RPMI8226 (cell line): ENCODE data around the gene CXXC5.
"Not testable (repeated sequence)": the region's sequence is repeated elsewhere in the genome, so short reads cannot be mapped to it uniquely, and the experiment has no call there.

Source experiments
- DNase-seq: peaks from one replicate; pipeline ENCODE4 v3.0.0-alpha.2; 2015

Gene CXXC5

DNA sequence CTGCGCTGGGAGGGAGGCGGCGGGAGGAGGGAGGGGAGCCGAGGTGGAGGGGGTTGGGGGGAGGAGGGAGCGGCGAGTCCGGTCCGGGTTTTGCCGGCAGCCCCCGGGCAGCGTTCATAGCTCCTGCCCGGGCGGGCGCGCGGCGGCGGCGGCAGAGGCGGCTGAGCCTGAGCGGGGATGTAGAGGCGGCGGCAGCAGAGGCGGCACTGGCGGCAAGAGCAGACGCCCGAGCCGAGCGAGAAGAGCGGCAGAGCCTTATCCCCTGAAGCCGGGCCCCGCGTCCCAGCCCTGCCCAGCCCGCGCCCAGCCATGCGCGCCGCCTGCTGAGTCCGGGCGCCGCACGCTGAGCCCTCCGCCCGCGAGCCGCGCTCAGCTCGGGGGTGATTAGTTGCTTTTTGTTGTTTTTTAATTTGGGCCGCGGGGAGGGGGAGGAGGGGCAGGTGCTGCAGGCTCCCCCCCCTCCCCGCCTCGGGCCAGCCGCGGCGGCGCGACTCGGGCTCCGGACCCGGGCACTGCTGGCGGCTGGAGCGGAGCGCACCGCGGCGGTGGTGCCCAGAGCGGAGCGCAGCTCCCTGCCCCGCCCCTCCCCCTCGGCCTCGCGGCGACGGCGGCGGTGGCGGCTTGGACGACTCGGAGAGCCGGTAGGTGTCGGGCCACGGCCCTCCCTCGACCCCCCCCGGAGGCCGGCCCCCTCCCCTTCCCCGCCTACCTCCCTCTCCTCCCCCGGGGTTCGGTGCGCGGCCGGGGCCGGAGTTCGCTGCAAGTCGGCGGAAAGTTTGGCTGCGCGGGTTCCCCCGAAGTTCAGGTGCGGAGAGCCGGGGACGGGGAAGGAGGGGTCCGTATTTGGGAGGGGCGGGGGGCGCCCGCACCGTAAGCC is at the start of gene CXXC5:
Gene CXXC5 (plus strand): TSS at position 145 of the 877 bp plus-strand sequence. CDS start 32,175 bp downstream, outside the sequence.
- peak; percentile 90 for DNase-seq

DNA sequence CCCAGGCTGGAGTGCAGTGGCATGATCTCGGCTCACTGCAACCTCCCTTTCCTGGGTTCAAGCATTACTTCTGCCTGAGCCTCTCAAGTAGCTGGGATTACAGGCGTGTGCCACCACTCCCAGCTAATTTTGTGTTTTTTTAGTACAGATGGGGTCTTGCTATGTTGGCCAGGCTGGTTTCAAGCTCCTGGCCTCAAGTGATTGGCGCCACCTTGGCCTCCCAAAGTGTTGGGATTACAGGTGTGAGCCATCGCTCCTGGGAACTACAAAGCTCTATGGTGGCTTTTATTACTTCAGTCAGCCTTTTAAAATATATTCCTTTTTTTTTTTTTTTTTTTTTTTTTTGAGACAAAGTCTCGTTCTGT is 49.6 kb upstream of the CXXC5 start:
- not testable (repeated sequence) for DNase-seq

DNA sequence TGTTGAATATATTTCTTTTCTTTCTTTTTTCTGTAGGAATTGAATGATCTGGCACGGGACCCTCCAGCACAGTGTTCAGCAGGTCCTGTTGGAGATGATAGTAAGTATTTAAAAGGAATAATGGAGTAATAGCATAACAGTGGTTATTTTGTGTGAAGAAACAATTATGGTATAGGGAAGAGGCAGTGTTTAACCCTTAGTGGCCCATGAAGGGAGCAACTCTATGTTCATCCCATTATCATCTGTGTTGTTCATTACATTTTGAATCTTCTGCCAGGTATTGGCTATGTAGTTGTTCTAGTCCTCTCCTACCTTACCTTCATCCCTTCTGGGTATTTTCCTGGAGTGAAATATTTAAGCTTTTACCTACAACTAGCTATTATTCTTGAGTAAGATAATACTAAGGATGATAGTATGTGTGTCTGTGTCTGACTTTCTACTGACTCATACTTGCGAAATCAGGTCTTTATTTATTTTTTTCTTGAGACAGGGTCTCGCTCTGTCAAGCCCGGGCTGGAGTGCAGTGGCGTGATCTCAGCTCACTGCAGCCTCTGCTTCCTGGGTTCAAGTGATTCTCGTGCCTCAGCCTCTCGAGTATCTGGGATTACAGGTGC is 47.7 kb upstream of the CXXC5 start:
- DNase-seq: no peak

DNA sequence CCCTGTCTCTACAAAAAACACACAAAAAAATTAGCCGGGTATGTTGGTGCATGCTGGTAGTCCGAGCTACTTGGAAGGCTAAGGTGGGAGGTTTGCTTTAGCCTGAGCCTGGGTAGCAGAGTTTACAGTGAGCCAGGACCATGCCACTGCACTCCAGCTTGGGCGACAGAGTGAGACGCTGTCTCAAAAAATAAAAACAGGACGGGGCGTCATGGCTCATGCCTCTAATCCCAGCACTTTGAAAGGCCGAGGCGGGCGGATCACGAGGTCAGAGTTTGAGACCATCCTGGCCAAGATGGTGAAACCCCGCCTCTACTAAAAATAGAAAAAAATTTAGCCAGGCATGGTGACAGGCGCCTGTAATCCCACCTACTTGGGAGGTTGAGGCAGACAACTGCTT is 46.7 kb upstream of the CXXC5 start:
- DNase-seq: no peak

DNA sequence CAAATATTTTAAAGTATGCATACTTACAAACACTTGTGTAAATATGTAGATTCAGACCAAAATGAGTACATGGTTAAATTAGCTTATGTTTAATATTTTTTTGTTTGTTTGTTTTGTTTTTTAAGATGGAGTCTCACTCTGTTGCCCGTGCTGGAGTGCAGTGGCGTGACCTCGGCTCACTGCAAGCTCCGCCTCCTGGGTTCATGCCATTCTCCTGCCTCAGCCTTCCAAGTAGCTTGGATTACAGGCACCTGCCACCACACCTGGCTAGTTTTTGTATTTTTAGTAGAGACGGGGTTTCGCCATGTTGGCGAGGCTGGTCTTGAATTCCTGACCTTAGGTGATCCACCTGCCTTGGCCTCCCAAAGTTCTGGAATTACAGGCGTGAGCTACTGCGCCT is 46.2 kb upstream of the CXXC5 start:
- not testable (repeated sequence) for DNase-seq

DNA sequence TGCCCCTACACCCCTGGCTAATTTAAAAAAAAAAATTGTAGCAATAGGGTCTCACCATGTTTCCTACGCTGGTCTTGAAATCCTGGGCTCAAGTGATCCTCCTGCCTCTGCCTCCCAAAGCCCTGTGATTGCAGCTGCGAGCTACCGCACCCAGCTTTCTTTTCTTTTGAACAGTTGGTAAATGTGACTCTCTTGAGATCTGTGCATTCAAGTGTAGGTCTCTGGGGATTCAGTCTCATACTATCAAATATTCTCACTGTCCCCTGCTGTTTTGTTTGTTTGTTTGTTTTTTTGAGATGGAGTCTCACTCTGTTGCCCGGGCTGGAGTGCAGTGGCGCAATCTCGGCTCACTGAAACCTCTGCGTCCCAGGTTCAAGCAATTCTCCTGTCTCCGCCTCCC is 42.3 kb upstream of the CXXC5 start:
- no peak for DNase-seq

DNA sequence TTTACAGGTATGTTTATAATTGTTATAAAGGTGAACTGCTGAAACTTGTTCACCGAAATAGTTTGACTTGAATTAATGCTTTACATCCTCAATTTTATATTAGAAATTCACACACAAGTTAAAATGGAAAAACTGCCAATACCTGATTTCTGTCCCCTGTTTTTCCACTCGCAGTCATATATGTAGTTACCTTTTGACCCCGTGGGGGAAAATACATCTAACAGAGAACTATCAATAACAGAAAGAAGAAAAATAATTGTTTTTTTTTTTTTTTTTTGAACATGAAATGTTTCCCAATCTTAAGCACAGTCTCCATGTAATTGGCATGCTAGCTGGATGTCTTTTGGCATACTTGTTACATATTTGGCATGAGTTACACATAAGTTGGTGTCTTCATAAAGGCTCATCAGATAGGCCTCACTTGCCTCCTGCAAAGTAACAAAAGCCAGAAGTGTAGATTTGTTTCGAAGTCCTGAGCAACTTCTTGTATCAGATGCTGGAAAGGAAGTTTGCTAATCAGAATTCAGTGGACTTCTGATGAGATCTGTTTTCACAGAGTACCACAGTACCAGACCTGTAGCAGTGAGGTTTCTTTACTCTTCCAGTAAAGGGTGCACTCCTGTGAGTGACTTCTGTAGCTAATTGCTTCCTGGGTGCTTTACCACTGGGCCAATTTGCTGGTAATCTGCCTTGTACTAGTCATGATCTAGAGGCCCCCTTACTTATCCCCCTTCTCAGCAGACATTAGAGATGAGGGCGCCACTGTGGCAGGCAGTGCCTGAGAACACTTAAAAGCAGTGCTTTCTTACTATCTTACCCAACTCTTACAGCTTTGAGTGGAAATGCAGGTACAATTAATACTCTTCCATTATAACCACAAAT is 36.2 kb upstream of the CXXC5 start:
- DNase-seq: no peak

DNA sequence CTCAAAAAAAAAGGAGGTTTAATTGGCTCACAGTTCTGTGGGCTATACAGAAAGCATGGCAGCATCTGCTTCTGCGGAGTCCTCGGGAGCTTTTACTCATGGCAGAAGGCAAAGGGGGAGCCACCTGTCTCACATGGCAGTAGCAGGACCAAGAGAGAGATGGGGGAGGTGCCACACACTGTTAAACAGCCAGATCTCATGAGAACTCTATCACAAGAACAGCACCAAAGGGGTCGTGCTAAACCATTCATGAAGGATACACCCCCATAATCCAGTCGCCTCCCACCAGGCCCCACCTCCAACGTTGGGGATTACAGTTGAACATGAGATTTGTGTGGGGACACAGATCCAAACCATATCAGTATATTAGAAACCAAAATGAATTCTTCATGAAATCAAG is 28.3 kb upstream of the CXXC5 start:
- DNase-seq: no peak

DNA sequence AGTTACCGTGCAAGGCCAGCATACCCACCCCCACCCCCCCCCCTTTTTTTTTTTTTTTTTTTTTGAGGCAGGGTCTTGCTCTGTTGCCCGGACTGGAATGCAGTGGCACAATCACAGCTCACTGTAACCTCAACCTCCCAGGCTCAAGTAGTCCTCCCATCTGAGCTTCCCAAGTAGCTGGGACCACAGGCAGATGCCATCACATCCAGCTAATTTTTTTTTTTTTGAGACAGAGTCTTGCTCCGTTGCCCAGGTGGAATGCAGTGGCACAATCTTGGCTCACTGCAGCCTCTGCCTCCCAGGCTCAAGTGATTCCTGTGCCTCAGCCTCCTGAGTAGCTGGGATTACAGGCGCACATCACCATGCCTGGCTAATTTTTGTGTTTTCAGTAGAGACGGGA is 22.8 kb upstream of the CXXC5 start:
- DNase-seq: not testable (repeated sequence)

DNA sequence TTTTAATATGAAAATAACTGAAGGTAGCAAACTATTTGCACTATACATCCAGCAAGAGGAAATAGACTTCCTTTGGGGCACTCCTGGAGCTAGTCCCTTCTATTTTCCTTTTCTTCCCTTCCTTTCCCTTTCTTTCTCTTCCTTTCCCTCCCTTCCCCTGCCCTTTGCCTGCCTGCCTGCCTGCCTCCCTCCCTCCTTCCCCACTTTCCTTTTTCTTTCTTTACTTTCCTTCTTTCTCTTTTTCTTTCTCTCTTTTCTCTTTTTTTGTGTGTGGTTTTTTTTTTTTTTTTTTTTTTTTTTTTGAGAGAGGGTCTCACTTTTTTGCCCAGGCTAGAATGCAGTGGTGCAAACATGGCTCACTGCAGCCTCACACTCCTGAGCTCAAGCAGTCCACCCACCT is 17.3 kb upstream of the CXXC5 start:
- no peak for DNase-seq

DNA sequence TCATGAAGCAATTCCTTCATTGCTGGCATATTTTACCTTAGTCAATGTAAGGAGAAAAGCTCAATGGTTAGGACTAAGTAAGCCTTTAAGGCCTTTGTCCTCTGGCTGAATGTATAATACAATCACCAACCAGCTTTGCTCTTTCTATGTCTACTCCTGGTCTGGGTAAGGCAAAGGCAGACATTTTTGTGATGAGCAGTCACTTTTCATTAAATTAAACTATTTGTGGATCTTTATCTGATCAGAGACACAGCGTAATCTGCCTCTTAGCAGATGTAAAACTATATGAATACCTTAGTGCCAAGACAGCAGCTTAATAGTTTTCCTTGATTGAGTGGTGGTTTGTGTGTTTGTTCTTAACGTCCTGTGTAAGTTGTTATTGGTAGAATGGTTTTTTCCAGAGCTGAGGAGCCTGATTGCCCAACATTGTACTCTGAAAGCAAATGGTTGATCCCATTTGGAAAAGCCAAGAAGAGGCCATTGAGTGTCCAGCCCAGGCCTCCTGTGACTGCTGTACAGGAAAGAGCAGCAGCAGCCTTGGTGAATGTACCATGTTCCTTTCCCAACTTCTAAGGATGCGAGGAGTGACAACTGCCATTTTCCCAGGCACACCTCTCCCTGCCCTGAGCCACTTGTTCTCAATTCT is 16.5 kb upstream of the CXXC5 start:
- no peak for DNase-seq

DNA sequence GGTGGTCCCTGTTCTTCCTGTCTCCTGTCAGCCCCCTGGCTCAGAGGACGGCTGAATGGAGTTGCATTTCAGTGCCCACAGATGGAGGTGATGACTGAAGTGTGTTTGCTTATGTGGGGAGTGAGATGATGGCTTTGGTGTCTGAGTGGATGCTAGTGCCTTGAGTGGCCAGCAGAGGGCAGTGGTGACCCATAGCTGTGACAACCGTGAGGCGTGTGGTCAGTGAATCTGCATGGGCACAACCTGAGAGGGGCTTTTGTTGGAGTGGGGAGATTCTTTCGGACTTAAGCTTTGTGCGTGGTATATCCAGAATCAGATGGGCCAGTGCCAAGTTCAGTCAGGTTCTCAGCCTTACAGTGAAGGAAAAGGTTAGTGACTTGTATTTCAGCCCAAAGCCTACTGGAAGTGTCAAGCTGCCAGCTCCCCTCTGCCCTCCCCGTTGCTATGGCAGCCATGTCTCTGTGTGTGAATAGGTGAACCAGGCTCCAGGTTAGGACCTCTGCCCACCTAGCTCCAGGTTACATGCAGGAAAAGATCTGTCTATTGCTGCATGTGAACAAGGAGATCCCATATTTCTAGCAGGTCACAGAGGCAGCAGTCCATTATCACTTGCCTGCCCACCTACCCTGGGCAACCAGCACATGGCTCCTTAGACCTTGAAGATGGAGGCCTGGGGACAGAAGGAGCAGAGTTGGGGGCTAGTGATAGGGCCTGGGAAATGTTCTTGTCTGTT is 14.7 kb upstream of the CXXC5 start:
- DNase-seq: peak; percentile 73

DNA sequence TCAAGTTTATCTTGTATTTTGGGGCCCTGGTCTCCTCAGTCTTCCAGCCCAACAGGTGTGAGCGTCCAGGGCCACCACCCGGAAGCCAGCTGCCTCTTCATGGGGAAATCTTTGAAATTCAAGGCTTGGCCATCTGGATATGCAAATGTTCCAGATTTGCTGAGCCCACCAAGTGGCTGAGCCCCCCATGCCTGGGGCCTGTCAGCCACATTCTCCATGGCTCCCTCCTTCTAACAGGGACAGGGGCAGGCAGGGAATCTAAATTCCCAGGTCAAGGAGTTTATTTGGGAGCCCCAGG is 14.2 kb upstream of the CXXC5 start:
- DNase-seq: no peak

DNA sequence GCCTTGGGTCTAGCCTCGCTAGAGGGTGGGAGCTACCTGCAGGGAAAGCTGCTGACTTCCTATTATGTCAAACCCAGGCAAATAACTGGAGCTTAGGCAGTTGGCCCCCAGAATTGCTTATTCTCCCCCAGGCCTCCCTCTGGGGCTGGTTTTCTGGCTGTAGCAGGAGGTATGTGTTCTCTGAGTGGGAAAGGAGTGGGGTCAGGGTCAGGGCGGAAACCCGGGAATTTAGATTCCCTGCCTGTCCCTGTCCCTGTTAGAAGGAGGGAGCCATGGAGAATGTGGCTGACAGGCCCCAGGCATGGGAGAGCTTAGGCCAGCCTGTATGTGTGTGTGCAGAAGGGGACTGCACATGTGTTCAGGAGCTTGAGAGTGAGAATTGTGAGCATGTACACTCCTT is 13.6 kb upstream of the CXXC5 start:
- DNase-seq: no peak

DNA sequence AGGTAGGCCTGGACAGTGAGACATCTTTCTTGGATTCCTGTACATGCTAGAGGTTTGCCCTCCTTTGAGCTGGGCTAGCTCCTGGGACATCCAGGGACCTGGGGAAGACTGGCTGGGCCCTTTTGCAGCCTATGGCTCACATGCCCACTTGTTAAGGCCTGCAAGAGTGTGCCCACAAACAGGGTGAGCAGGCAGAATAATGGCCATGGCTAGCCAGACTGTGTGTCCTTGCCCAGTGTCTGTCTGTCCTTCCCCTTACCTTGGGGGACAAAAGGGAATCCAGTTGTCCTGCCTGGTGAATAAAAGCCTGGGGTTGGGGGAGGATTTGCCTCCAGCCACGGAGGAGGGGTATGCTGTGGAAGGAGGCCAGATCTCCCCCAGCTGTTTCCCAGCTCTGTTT is 13.0 kb upstream of the CXXC5 start:
- DNase-seq: no peak

DNA sequence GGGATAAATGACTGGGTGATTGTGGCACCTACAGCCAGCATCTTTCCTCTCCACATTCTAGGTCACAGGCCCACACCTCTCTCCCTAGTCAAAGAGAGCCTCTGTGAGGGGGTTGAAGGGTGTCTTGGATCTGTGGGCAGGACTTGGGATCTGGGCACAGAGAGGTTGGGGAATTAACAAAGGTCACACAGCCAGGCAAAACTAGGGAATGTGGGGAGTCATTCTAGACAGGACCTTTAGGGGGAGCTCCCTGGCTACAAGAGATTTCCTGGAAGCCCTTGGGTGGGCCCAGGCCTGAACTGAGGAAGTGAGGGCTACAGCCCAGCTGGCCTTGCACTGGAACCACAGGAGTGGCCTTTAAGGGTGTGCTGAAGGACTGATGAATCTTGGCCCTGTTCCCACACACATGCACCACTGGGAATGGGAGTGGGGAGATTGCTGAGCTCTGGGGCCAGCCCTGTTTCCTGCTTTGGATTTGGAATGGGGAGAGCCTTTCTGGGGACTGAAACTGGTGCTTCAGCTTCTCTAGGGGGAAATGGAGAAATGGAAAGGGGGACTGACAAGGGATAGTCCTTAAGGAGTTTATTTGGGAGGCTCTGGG is 12.4 kb upstream of the CXXC5 start:
- DNase-seq: peak; percentile 89

DNA sequence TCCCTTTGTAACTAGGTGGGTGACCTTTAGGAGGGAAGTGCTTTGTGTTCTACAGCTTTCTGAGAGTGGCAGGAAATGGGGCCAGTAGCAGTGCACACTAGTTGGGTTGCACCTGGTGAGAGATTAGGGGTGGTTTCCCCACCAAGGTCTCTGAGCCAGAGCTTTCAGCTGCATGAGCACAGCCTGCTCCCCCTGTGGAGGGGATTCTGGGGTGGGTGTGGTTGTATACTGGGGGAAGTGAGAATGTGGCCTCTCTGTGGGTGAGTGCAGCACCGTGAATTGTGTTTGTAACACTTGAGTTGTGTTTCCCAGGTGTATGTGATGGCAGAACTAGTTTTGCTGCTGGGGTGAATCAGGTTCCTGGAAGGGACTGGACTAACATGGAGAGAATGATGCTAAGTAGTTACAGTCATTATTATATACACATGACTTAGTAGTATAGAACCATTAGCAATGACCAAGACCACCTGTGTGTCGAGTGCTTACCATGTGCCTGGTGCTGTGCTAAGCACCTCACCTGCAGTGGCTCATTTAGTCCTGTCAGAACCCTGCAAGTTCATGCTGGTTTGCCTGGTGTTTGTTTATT is 11.8 kb upstream of the CXXC5 start:
- DNase-seq: peak; percentile 95

DNA sequence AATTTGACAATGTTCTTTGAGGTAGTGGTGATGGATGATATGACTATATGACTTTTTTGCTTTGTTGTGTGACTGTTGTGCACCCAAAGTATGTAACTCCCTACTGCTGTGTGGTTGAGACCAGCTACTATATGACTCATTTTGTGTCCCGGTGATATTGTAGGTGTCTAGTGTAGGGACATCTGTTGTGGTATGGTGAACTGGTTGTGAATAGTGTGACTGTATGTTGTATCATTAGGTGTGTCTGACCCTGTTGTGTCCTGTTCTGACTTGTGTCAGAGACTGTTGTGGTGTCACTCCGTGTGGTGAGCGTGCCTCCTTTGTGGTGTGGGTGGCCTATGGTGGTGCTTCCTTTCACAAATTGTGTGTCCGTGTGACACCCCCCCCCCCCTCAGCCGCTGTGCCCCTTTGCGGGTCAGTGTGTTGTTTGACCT is 11.2 kb upstream of the CXXC5 start:
- no peak for DNase-seq

DNA sequence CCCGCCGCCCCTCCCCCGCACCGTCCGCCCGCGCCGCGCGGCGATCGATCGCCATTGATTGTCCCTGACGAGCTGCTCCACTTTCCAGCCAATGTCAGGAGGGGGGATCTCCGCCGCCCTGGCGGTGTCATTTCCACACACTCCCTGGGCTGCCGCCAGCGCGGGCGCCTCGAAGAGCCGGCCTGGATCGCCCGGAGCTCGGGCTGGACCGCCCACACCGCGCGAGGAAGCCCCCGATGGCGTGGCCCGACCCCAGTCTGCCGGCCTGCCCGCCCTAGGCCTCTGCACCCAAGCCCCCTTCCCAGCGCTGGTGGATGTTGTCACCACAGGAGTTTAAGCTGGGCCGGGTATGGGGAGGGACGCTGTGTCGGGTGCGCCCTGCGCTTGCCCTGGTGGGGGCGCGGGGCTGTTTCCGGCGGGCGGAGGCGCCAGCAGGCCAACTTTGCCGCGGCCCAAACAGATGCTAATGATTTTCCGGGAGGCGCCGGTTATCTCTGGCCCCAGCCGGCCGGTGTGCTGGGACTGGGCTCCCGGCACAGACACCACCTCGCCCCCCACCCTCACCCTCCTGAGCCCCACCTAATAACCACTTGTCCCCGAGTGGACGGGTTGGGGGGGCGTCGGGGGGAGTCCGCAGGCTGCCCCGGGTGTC is 10.6 kb upstream of the CXXC5 start:
- DNase-seq: peak; percentile 89

DNA sequence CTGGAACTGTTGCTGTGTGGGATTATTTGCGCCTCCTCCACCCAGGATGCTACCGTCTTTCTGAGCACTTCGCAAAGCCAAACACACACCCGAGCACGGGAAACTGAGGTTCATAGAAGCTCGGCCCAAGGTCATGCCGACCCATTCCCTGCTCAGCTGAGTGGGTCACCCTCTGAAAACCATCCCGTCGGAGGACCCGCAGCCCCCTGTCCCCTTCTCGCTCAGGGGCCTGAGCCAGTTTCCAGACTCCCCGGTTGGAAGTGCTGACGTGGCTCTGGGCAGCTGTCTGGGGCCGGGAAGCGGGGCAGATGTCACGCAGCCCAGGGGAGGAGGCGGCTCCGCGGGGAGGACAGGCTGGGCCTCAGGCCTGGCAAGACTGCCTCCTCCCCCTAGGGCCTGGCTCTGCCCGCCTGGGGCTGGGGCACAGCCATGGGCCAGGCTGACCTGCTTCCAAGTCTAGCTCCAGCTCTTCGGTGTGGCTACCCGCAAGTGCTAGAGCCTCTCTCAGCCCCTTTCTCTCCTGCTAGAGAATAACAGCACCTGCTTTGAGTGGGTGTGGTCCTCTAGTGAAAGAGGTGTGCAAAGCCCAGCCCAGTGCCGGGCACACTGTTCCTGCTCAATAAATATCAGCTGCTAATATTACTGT is 9.9 kb upstream of the CXXC5 start:
- peak; percentile 96 for DNase-seq
